Ovary (tissue), 3 donors: ENCODE data around the gene NEK11.

Source experiments
- POLR2A ChIP-seq: fragments of 450-650 bp; IDR thresholded peaks from one replicate; pipeline ENCODE4 v1.6.1; 2017; ENCODE audit warnings: antibody characterized with exemption, mild to moderate bottlenecking, moderate library complexity
- TF ChIP-seq, protein P1 (sequence below), 3 donors: fragments of 450-650 bp in 2 of 3; fragments of 200-600 bp in 1 of 3; IDR thresholded peaks; one replicate each; pipeline versions ENCODE4 v1.5.1 to v1.8.0; 2016 to 2022; ENCODE audit warnings: antibody characterized with exemption in 3 of 3, mild to moderate bottlenecking in 1 of 3
- donor health status: DM: no; HTN: no; CAD: no.

GRCh38 chr3:131338948-131339640 lies 312.4 kb downstream of the NEK11 start:
- TF ChIP-seq, protein P1, sequence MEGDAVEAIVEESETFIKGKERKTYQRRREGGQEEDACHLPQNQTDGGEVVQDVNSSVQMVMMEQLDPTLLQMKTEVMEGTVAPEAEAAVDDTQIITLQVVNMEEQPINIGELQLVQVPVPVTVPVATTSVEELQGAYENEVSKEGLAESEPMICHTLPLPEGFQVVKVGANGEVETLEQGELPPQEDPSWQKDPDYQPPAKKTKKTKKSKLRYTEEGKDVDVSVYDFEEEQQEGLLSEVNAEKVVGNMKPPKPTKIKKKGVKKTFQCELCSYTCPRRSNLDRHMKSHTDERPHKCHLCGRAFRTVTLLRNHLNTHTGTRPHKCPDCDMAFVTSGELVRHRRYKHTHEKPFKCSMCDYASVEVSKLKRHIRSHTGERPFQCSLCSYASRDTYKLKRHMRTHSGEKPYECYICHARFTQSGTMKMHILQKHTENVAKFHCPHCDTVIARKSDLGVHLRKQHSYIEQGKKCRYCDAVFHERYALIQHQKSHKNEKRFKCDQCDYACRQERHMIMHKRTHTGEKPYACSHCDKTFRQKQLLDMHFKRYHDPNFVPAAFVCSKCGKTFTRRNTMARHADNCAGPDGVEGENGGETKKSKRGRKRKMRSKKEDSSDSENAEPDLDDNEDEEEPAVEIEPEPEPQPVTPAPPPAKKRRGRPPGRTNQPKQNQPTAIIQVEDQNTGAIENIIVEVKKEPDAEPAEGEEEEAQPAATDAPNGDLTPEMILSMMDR (IDR thresholded peaks at IDR 0.05): no peak
- TF ChIP-seq POLR2A: no peak
